ENCODE measurements around the gene ZBTB43.

- TF ChIP-seq CTCF (IDR thresholded peaks at IDR 0.05; ENCODE audit: insufficient read depth, low read depth, low read length) (no peak), EZH2 (IDR thresholded peaks at IDR 0.05; ENCODE audit: insufficient read depth, low read length) (no peak)
Measured at GRCh38 chr9:126804198-126804695, 593 bp upstream of the ZBTB43 start.

All from astrocyte (in vitro differentiated cells and primary cell).